Kidney capillary endothelial cell (primary cell): ENCODE measurements around the gene FAM118A.
"Not testable (repeated sequence)": the region's sequence is repeated elsewhere in the genome, so short reads cannot be mapped to it uniquely, and the experiment has no call there.

ENCODE experiments used
- DNase-seq: peaks from one replicate; pipeline ENCODE4 v3.0.0-alpha.2; 2018; ENCODE audit warnings: low spot score

Gene FAM118A

GRCh38 chr22:45331486-45331885, 21.8 kb downstream of the FAM118A start:
- no peak for DNase-seq

GRCh38 chr22:45332001-45332400, 22.3 kb downstream of the FAM118A start:
- DNase-seq = no peak

- DNase-seq = no peak
Observed at GRCh38 chr22:45334068-45334467, 24.3 kb downstream of the FAM118A start.

- no peak for DNase-seq
Observed at GRCh38 chr22:45334528-45334927, 24.8 kb downstream of the FAM118A start.

- no peak for DNase-seq
Observed at GRCh38 chr22:45335021-45335818, 25.5 kb downstream of the FAM118A start.

- DNase-seq = no peak
Observed at GRCh38 chr22:45335854-45336522, 26.3 kb downstream of the FAM118A start.

GRCh38 chr22:45336971-45337431, 27.3 kb downstream of the FAM118A start:
- DNase-seq = peak; percentile 89

- DNase-seq = no peak
Observed at GRCh38 chr22:45337536-45337935, 27.8 kb downstream of the FAM118A start.

GRCh38 chr22:45338795-45339194, 29.1 kb downstream of the FAM118A start:
- DNase-seq = no peak

- no peak for DNase-seq
Observed at GRCh38 chr22:45340323-45340722, 30.6 kb downstream of the FAM118A start.

- no peak for DNase-seq
Observed at GRCh38 chr22:45341498-45341897, 31.8 kb downstream of the FAM118A start.

GRCh38 chr22:45343143-45343542, 33.4 kb downstream of the FAM118A start:
- DNase-seq = no peak

GRCh38 chr22:45344334-45344733, 34.6 kb downstream of the FAM118A start:
- DNase-seq = no peak

- DNase-seq = no peak
Observed at GRCh38 chr22:45349916-45350315, 40.2 kb downstream of the FAM118A start.

GRCh38 chr22:45351956-45352355, 42.2 kb downstream of the FAM118A start:
- no peak for DNase-seq

- DNase-seq = not testable (repeated sequence)
Observed at GRCh38 chr22:45352757-45353156, 43.0 kb downstream of the FAM118A start.

- no peak for DNase-seq
Observed at GRCh38 chr22:45353786-45354185, 44.1 kb downstream of the FAM118A start.

- DNase-seq = no peak
Observed at GRCh38 chr22:45357490-45357889, 47.8 kb downstream of the FAM118A start.

GRCh38 chr22:45358127-45358526, 48.4 kb downstream of the FAM118A start:
- no peak for DNase-seq

- DNase-seq = no peak
Observed at GRCh38 chr22:45359627-45360026, 49.9 kb downstream of the FAM118A start.

GRCh38 chr22:45366713-45367112, 57.0 kb downstream of the FAM118A start:
- DNase-seq = no peak

- not testable (repeated sequence) for DNase-seq
Observed at GRCh38 chr22:45373592-45373991, 63.9 kb downstream of the FAM118A start.

GRCh38 chr22:45376009-45376408, 66.3 kb downstream of the FAM118A start:
- no peak for DNase-seq
